Mononuclear cell (primary cell): ENCODE results near the gene TBC1D24. TPM values are rescaled to one million over a fixed set of nuclear protein-coding genes. Genes with fewer than 3 reads are reported as not detected.
"Not testable (repeated sequence)": the region's sequence is repeated elsewhere in the genome, so short reads cannot be mapped to it uniquely, and the experiment has no call there.

Experiments
- H3K27me3 ChIP-seq: 2 replicates; pipeline ENCODE4 v1.6.0; 2011; ENCODE audit warnings: low read length, control low read depth; ENCODE audit not compliant: insufficient read depth
- H3K4me1 ChIP-seq: 2 replicates; pipeline ENCODE4 v1.5.1; 2011; ENCODE audit warnings: mild to moderate bottlenecking, low read length, control low read depth; ENCODE audit not compliant: insufficient read depth
- H3K4me3 ChIP-seq: 2 replicates; pipeline ENCODE4 v1.5.1; 2011; ENCODE audit warnings: mild to moderate bottlenecking, low read length, moderate library complexity
- H3K9me3 ChIP-seq: 2 replicates; pipeline ENCODE4 v1.5.1; 2011; ENCODE audit warnings: low read depth, mild to moderate bottlenecking, control low read depth, low read length
- total RNA-seq: library from RNA; depleted of rRNA; stranded (reverse); fragments of >200 nt; gene quantifications from one replicate; pipeline ENCODE4 v1.2.3, GENCODE V29; 2012

Gene TBC1D24
- total RNA-seq, 1 donor = 2.1 TPM

GRCh38 chr16:2530629-2531318, 55.8 kb downstream of the TBC1D24 start:
- H3K4me3 ChIP-seq = no peak overlapping the region
- peaks cover 37% of the 10 kb centered on the region for H3K4me1 ChIP-seq
- H3K9me3 ChIP-seq = no peaks in the 10 kb centered on the region
- no peaks in the 10 kb centered on the region for H3K27me3 ChIP-seq

- peak within 1 kb of the TSS; percentile 61 for H3K4me3 ChIP-seq
- no peaks in the 10 kb centered on the region for H3K9me3 ChIP-seq
- no peaks in the 10 kb centered on the region for H3K27me3 ChIP-seq
- peaks cover 42% of the 10 kb centered on the region for H3K4me1 ChIP-seq
These were observed 56.4 kb downstream of the TBC1D24 start, which contains the start of gene CEMP1 for GRCh38 chr16:2531371-2531695. Gene CEMP1, minus strand, starts transcription at chr16:2531408. Its CDS starts 335 bp downstream, at chr16:2531073.

- no peaks in the 10 kb centered on the region for H3K9me3 ChIP-seq
- no peaks in the 10 kb centered on the region for H3K27me3 ChIP-seq
- peak overlapping the region; percentile 61 for H3K4me3 ChIP-seq
- peaks cover 48% of the 10 kb centered on the region for H3K4me1 ChIP-seq
These were observed 57.0 kb downstream of the TBC1D24 start for GRCh38 chr16:2531696-2532493.

- Histone ChIP-seq H3K27me3 (no peaks in the 10 kb centered on the region), H3K4me3 (peak overlapping the region; percentile 61), H3K4me1 (peaks cover 51% of the 10 kb centered on the region), H3K9me3 (no peaks in the 10 kb centered on the region)
These were observed 57.7 kb downstream of the TBC1D24 start for GRCh38 chr16:2532494-2533141.

GRCh38 chr16:2533142-2533755, 58.3 kb downstream of the TBC1D24 start:
- Histone ChIP-seq H3K4me3 (peak overlapping the region; percentile 61), H3K4me1 (peaks cover 51% of the 10 kb centered on the region)
- H3K9me3 ChIP-seq, H3K27me3 ChIP-seq: not testable (repeated sequence)

GRCh38 chr16:2533912-2534311, 59.0 kb downstream of the TBC1D24 start:
- H3K27me3 ChIP-seq = no peaks in the 10 kb centered on the region
- H3K9me3 ChIP-seq = no peaks in the 10 kb centered on the region
- peaks cover 56% of the 10 kb centered on the region for H3K4me1 ChIP-seq
- H3K4me3 ChIP-seq = no peak overlapping the region

- H3K9me3 ChIP-seq, H3K27me3 ChIP-seq, H3K4me3 ChIP-seq: not testable (repeated sequence)
- H3K4me1 ChIP-seq = peaks cover 61% of the 10 kb centered on the region
These were observed 59.4 kb downstream of the TBC1D24 start for GRCh38 chr16:2534335-2534734.

- Histone ChIP-seq H3K9me3 (no peaks in the 10 kb centered on the region), H3K4me3 (no peak overlapping the region), H3K4me1 (peaks cover 69% of the 10 kb centered on the region), H3K27me3 (no peaks in the 10 kb centered on the region)
These were observed 60.7 kb downstream of the TBC1D24 start for GRCh38 chr16:2535625-2536013.

- Histone ChIP-seq H3K4me1 (peaks cover 65% of the 10 kb centered on the region), H3K4me3 (peak within 1 kb of the TSS; percentile 58)
These were observed 62.8 kb downstream of the TBC1D24 start, which contains the start of gene PDPK1 for GRCh38 chr16:2537451-2538379. Gene PDPK1, plus strand, starts transcription at chr16:2538021. Its CDS starts 92 bp downstream, at chr16:2538113.

GRCh38 chr16:2539192-2539844, 64.4 kb downstream of the TBC1D24 start:
- H3K4me3 ChIP-seq, H3K27me3 ChIP-seq, H3K9me3 ChIP-seq: not testable (repeated sequence)
- H3K4me1 ChIP-seq = peaks cover 52% of the 10 kb centered on the region

More at GRCh38 chr16:2537451-2538379, 62.8 kb downstream of the TBC1D24 start, which contains the start of gene PDPK1:
- H3K27me3 ChIP-seq = no peaks in the 10 kb centered on the region
- no peaks in the 10 kb centered on the region for H3K9me3 ChIP-seq

GRCh38 chr16:2539845-2540458, 65.0 kb downstream of the TBC1D24 start:
- H3K9me3 ChIP-seq, H3K27me3 ChIP-seq, H3K4me3 ChIP-seq: not testable (repeated sequence)
- H3K4me1 ChIP-seq = peaks cover 52% of the 10 kb centered on the region

- H3K27me3 ChIP-seq, H3K9me3 ChIP-seq, H3K4me3 ChIP-seq: not testable (repeated sequence)
- H3K4me1 ChIP-seq = peaks cover 45% of the 10 kb centered on the region
These were observed 66.0 kb downstream of the TBC1D24 start for GRCh38 chr16:2540912-2541311.

- H3K4me3 ChIP-seq, H3K9me3 ChIP-seq, H3K27me3 ChIP-seq: not testable (repeated sequence)
- H3K4me1 ChIP-seq = peaks cover 40% of the 10 kb centered on the region
These were observed 66.5 kb downstream of the TBC1D24 start for GRCh38 chr16:2541409-2541808.
